ELF-1 (cell line): ENCODE results near the gene FGB.

Experiments used
- DNase-seq: peaks from one replicate; pipeline ENCODE4 v3.0.0-alpha.2; 2016; ENCODE audit warnings: low read depth, low spot score

FGB gene

DNA sequence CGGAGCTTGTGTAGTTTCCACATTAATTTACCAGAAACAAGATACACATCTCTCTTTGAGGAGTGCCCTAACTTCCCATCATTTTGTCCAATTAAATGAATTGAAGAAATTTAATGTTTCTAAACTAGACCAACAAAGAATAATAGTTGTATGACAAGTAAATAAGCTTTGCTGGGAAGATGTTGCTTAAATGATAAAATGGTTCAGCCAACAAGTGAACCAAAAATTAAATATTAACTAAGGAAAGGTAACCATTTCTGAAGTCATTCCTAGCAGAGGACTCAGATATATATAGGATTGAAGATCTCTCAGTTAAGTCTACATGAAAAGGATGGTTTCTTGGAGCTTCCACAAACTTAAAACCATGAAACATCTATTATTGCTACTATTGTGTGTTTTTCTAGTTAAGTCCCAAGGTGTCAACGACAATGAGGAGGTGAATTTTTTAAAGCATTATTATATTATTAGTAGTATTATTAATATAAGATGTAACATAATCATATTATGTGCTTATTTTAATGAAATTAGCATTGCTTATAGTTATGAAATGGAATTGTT, at the start of gene FGB:
TSS of gene FGB (plus strand) at position 315 of the 558 bp plus-strand sequence. CDS start at position 323, 8 bp downstream.
- DNase-seq: no peak

DNA sequence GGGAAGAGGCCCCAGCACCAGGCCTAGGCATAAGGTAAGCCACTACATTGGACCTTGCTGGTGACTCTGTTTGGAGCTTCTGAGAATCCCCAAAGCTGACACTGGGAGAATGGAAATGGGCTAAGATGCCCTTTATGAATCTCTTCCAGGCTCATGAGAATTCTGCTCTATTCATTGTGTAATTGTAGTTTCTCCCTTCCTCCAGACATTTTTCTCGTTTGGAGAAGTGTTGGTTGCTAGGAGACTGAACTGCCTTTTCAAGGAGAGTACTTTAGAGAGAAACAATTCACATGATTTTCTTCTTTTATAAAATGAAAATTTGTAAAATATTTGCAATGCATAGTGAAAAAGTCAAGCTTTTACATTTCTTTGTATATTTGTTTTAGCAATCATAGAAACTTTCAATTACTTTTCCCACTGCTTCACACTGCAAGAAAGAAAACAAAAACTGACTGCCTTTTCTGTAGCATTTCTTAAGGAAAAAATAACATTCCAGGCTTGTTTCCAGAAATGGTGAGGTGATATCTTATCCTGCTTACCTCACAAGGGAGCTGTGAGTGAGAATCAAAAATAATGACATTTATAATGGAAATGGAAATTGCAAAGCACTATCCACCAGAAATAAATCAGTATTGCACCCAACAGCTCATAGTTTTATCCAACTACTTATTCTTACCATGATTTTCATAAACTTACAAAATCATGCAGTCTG, 46.3 kb upstream of the FGB start:
- DNase-seq: no peak

DNA sequence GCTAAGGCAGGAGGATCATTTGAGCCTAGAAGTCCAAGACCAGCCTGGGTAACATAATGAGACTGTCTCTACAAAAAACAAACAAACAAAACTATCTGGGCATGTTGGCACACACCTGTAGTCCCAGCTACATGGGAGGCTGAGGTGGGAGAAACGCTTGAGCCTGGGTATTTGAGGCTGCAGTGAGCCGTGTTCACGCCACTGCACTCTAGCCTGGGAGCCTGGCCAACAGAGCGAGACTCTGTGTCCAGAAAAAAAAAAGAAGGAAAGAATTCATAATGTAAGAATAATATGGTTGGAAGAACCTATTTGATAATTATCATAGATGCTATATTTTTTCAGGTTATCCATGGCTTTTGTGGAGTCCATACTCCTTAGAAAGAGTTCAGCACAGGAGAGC, 45.2 kb upstream of the FGB start:
- DNase-seq: no peak

- no peak for DNase-seq
Measured at GRCh38 chr4:154519214-154519613, 43.6 kb upstream of the FGB start.

GRCh38 chr4:154521607-154522006, 41.2 kb upstream of the FGB start:
- no peak for DNase-seq

DNA sequence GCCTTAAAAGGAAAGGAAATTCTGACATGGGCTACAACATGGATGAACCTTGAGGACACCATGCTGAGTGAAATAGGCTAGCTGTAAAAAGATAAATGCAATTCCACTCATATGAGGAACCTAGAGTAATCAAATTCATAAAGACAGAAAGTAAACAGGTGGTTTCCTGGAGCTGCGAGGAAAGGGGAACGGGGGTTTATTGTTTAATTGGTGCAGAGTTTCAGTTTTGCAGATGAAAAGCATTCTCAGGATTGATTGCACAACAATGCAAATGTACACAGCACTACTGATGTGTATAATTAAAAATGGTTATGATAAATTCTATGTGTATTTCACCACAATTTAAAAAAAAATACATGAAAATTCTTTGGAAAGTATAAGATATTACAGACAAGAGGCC, 36.7 kb upstream of the FGB start:
- no peak for DNase-seq

DNA sequence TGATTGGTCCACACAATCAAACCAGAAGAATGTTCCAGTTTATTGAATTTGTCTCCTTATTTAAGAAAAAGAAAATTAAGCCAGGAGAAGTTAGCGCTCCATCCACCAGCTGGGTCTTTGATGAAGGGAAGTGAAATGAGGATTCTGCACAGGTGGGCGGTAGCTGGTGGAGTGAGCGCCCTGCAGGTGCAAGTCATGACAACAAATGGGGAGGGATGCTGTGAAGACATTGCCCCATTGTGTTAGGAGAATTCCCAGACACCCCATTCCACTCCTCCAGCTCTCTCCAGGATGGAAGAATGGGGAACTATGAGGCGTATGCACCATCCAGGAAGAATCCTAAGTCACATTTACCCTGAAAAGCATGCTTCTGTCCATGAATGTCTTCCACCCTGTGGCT, 35.5 kb upstream of the FGB start:
- DNase-seq: no peak

DNA sequence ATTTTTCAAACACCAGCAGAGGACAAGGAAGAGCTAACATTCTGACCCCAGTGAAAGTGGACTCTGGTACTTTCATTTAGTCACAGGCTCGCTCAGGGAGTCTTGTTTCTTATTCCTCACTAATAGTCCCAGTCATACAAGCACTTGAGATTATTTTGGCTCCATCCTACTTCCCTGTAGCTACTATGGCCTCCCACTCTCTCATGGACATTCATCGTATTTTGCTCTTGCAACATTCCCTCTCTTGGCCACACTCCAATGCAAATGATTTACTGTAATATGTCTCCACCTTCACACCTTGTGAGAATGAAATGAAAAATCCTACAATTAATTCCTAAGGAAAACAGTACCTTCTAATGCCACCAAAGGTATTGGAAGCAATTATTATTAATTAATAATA, 33.9 kb upstream of the FGB start:
- no peak for DNase-seq

- DNase-seq: no peak
Measured at GRCh38 chr4:154529728-154530519, 32.9 kb upstream of the FGB start.

GRCh38 chr4:154534296-154534695, 28.5 kb upstream of the FGB start:
- DNase-seq: no peak

GRCh38 chr4:154542271-154542879, 20.4 kb upstream of the FGB start:
- DNase-seq: no peak

GRCh38 chr4:154545689-154546088, 17.1 kb upstream of the FGB start:
- no peak for DNase-seq

DNA sequence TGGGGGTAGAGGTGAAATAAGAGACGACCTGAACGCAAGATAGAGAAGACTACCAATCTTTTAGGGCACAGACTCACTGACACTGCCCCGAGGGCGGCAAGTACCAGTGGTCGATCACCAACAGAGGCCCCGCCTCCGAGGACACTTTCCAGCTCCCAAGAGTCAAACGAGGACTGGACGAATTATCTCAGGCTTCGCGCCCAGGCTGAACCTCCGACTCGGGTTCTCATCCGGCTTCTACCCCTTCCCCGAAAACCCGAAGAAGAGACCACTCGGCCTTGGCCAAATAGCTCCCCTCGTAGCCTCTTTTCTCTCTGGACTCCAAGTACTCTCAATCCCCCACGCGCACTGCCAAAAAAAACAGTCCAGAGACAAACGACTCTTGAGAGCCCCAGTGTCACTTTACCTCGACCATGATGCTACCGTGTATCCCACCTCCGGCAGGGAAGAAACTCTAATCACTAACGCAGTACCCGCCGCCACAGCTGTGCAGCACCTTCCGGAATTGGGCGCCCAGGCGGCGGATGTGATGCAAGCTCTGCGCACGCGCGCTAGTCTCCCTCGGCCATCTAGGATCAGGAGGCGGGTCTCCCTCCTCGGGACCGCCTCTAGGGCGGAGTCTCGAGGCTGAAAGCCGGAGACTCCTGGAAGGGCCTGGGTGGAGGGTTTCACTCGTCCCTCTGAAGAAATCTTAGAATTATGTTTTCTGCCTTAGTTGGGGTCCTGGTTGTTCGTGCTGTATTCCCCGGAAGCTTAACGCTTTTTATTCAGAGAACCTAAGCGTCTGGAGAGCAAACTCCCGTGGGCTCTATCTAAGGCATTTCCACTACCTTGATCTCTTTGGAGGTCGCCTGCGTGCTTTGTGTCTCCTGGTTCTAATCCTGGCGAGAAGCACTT, 12.7 kb upstream of the FGB start, which contains the start of gene PLRG1:
TSS of gene PLRG1 (minus strand) at position 507 of the 897 bp plus-strand sequence. CDS start at position 415, 92 bp downstream.
- DNase-seq: peak; percentile 97

DNA sequence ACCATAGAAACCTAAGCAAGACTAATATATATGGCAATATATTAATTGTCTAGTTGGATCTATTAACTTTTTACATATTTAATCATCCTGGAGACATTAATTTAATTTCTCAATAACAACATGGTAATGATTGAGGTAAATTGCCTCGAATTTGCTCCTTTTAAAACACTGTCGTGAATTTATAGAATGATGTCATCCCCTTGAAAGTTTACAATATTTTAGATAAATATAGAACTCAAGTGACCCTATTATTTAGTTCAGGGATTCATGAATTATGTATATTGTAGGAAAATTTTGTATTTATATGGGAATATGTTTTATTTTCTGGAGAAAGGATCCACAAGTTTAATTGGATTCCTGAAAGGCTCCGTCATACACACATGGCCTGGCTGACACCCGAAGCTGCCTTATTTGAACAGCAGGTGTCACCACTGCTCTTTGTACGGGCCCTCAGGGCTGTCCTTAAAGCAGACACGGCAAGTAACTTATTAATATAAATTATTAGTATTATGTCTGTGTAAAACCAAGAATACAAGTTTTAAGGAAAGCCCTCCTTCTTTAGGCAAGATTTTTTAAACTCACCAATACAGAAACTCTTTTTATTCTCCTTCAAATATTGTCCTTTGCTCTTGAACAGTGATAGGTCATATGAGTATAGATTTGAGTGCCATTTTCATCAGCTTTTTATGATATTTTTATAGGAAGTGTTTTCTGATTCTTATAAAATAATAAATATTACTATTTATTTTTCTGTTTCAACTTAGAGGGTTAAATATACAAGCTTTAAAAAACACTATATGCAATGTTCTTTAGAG, 10.7 kb upstream of the FGB start:
- peak; percentile 47 for DNase-seq

- no peak for DNase-seq
Measured at GRCh38 chr4:154559141-154559493, 3.7 kb upstream of the FGB start.

GRCh38 chr4:154559494-154560418, 3.1 kb upstream of the FGB start:
- DNase-seq: peak; percentile 15

DNA sequence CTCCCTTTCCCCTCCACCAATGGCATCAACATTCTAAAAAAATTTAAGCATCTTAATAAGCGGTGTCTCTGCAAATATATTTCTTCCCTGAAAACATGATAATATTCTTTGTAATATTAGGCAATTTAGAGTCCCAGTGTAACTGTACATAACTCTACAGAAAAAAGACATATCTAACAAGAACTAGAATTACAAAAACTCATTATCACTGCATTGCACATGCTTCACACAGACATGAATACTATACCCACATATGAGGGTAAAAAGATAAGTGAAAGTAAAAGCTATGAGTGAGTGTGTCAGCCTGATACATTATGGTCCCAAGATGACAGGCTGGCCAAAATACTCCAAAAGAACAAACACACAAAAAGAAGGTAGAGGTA, 2.4 kb upstream of the FGB start:
- DNase-seq: no peak

- DNase-seq: no peak
Measured at GRCh38 chr4:154560824-154561231, 2.0 kb upstream of the FGB start.

DNA sequence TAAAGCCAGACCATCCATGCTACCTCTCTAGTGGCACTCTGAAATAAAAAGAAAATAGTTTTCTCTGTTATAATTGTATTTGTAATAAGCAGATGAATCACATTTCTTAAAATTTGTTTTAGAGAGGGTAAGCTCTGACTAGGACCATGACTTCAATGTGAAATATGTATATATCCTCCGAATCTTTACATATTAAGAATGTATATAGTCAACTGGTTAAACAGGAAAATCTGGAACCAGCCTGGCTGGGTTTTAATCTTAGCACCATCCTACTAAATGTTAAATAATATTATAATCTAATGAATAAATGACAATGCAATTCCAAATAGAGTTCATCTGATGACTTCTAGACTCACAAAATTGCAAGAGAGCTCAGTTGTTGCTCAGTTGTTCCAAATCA, 1.5 kb downstream of the FGB start:
- DNase-seq: no peak
